Stimulated activated CD8-positive, alpha-beta memory T cell treated with anti-CD3 and anti-CD28 coated beads, Interleukin-15, amount 100 ng/mL, for 1 hour (primary cell): Measurements from ENCODE around the gene ATF4.

ENCODE experiments used
- DNase-seq: peaks from one replicate; pipeline ENCODE4 v3.0.0-alpha.2; 2020; ENCODE audit warnings: low read depth

Gene ATF4

GRCh38 chr22:39528681-39529486 is 8.5 kb downstream of the ATF4 start:
- DNase-seq = peak; percentile 80

GRCh38 chr22:39529487-39529851 is 9.1 kb downstream of the ATF4 start:
- no peak for DNase-seq

GRCh38 chr22:39530116-39530515 is 9.8 kb downstream of the ATF4 start:
- DNase-seq = no peak

- DNase-seq = no peak
These were observed 10.4 kb downstream of the ATF4 start for GRCh38 chr22:39530692-39531331.

- DNase-seq = peak; percentile 96
These were observed 12.1 kb downstream of the ATF4 start, which contains the start of gene RPS19BP1 for GRCh38 chr22:39532215-39533073. RPS19BP1 (minus strand) TSS chr22:39532748; CDS start chr22:39532738, 10 bp downstream.

GRCh38 chr22:39534092-39534506 is 13.7 kb downstream of the ATF4 start:
- DNase-seq = no peak

GRCh38 chr22:39534591-39535356 is 14.4 kb downstream of the ATF4 start:
- DNase-seq = peak; percentile 70

- no peak for DNase-seq
These were observed 15.0 kb downstream of the ATF4 start for GRCh38 chr22:39535357-39535725.

- DNase-seq = no peak
These were observed 15.6 kb downstream of the ATF4 start for GRCh38 chr22:39535831-39536449.

- DNase-seq = no peak
These were observed 16.3 kb downstream of the ATF4 start for GRCh38 chr22:39536711-39537110.

- DNase-seq = no peak
These were observed 17.6 kb downstream of the ATF4 start for GRCh38 chr22:39537975-39538374.

GRCh38 chr22:39543095-39543494 is 22.7 kb downstream of the ATF4 start:
- DNase-seq = no peak

- peak; percentile 61 for DNase-seq
These were observed 25.3 kb downstream of the ATF4 start for GRCh38 chr22:39545386-39546365.

GRCh38 chr22:39546889-39547586 is 26.7 kb downstream of the ATF4 start:
- no peak for DNase-seq

GRCh38 chr22:39547587-39547947 is 27.2 kb downstream of the ATF4 start:
- no peak for DNase-seq

- DNase-seq = no peak
These were observed 33.1 kb downstream of the ATF4 start for GRCh38 chr22:39553429-39553828.

- DNase-seq = no peak
These were observed 33.8 kb downstream of the ATF4 start for GRCh38 chr22:39554151-39554550.

GRCh38 chr22:39556970-39557841 is 36.8 kb downstream of the ATF4 start:
- DNase-seq = peak; percentile 18
